Measurements from ENCODE around the gene SLC44A3. TPM values are rescaled to one million over a fixed set of nuclear protein-coding genes. Genes with fewer than 3 reads are reported as not detected.

SLC44A3 gene
- polyA plus RNA-seq, 1 of the 3 experiments (the other 2 are of a cell fraction), result 2.6 TPM

DNA sequence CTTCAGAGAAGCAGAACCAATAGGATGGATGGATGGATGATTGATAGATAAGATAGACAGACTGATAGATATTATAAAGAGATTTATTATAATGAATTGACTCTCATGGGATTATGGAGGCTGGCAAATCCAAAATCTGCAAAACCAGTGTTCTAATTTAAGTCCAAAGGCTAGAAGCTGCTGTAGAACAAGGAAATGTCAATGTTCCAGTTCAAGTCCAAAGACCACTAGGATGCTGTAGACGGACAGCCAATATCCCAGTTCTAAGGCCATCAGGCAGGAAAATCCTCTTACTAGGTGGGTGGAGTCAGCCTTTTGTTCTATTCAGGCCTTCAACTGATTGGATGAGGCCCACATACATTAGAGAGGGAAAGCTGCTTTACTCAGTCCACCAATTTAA is 4.1 kb upstream of the SLC44A3 start:
- no peak overlapping the region for H3K9ac ChIP-seq
- 0% methylated on average over 1 of the region's 1 CpG for WGBS (ENCODE audit: low lambda C conversion rate)
- H3K27ac ChIP-seq (ENCODE audit: low read depth in 2 of 2, low read length in 1 of 2), result no peak overlapping the region
- no peak overlapping the region for H2AFZ ChIP-seq (ENCODE audit: low read depth)
- CTCF ChIA-PET, result interaction anchor here (1.3 kb wide), 1 partner anchor 10 kb away, joined by 5 read pairs; no protein-coding TSS in a partner anchor
- H3K4me1 ChIP-seq (ENCODE audit: control insufficient read depth in 1 of 2, insufficient read depth in 2 of 2, low read depth in 1 of 2, low read length in 1 of 2), result peaks cover 0 to 12% of the 10 kb centered on the region in 2 experiments; a peak in 2 of 4 replicates
- H3K79me2 ChIP-seq (ENCODE audit: insufficient read depth), result no peaks in the 10 kb centered on the region
- no peaks in the 10 kb centered on the region for H4K20me1 ChIP-seq (ENCODE audit: insufficient read depth)
- DNase-seq, result no peak
- H3F3A ChIP-seq (replicated peaks; ENCODE audit: insufficient read depth), result peaks cover 12% of the 10 kb centered on the region
- H3K4me2 ChIP-seq, result no peak overlapping the region
- H3K4me3 ChIP-seq (ENCODE audit: low read depth in 2 of 2, low read length in 1 of 2), result no peak overlapping the region
- H3K9me2 ChIP-seq, result no peaks in the 10 kb centered on the region
- H3K36me3 ChIP-seq (replicated peaks in 1 of 2; ENCODE audit: control insufficient read depth in 1 of 2, insufficient read depth in 2 of 2, low read length in 1 of 2), result no peaks in the 10 kb centered on the region
- POLR2A ChIA-PET, result no interaction called here
- TF ChIP-seq IRF3 (IDR thresholded peaks at IDR 0.05; ENCODE audit: low read depth, low read length) (no peak), EP300 (IDR thresholded peaks at IDR 0.05; ENCODE audit: borderline replicate concordance in 1 of 2, low read depth in 1 of 2, low read length in 1 of 2) (no peak), EZH2phosphoT487 (IDR thresholded peaks at IDR 0.05; ENCODE audit: borderline replicate concordance, low read depth) (no peak), FOXJ3 (CRISPR knock-in tag; IDR thresholded peaks at IDR 0.05) (no peak), FOSL2 (IDR thresholded peaks at IDR 0.05; ENCODE audit: borderline replicate concordance, low read depth) (no peak), USF2 (IDR thresholded peaks at IDR 0.05; ENCODE audit: borderline replicate concordance, low read depth, low read length) (no peak), CHD2 (IDR thresholded peaks at IDR 0.05; ENCODE audit: low read length, partially characterized antibody) (no peak), ELF1 (IDR thresholded peaks at IDR 0.05) (no peak), MAX (IDR thresholded peaks at IDR 0.05; ENCODE audit: low read depth) (no peak), TEAD4 (IDR thresholded peaks at IDR 0.05; ENCODE audit: borderline replicate concordance, insufficient read depth) (no peak)
- H3K27me3 ChIP-seq (ENCODE audit: insufficient read depth), result no peaks in the 10 kb centered on the region
- no peaks in the 10 kb centered on the region; the same call in 1 of the 2 replicates for H3K9me3 ChIP-seq

GRCh38 chr1:94817712-94818111 is 2.4 kb upstream of the SLC44A3 start:
- Histone ChIP-seq H3K9me3 (no peaks in the 10 kb centered on the region; the same call in 1 of the 2 replicates), H3K9me2 (no peaks in the 10 kb centered on the region), H3K27ac (ENCODE audit: low read depth in 2 of 2, low read length in 1 of 2) (no peak overlapping the region), H3F3A (replicated peaks; ENCODE audit: insufficient read depth) (peaks cover 12% of the 10 kb centered on the region), H3K79me2 (ENCODE audit: insufficient read depth) (no peaks in the 10 kb centered on the region), H3K4me3 (ENCODE audit: low read depth in 2 of 2, low read length in 1 of 2) (no peak overlapping the region), H3K36me3 (replicated peaks in 1 of 2; ENCODE audit: control insufficient read depth in 1 of 2, insufficient read depth in 2 of 2, low read length in 1 of 2) (no peaks in the 10 kb centered on the region), H2AFZ (ENCODE audit: low read depth) (no peak overlapping the region), H4K20me1 (ENCODE audit: insufficient read depth) (no peaks in the 10 kb centered on the region), H3K27me3 (ENCODE audit: insufficient read depth) (no peaks in the 10 kb centered on the region), H3K4me1 (ENCODE audit: control insufficient read depth in 1 of 2, insufficient read depth in 2 of 2, low read depth in 1 of 2, low read length in 1 of 2) (peaks cover 0 to 22% of the 10 kb centered on the region in 2 experiments; a peak in 2 of 4 replicates), H3K9ac (no peak overlapping the region), H3K4me2 (no peak overlapping the region)
- no peak for TF ChIP-seq EZH2phosphoT487 (IDR thresholded peaks at IDR 0.05; ENCODE audit: borderline replicate concordance, low read depth)
- TF ChIP-seq, protein P1, sequence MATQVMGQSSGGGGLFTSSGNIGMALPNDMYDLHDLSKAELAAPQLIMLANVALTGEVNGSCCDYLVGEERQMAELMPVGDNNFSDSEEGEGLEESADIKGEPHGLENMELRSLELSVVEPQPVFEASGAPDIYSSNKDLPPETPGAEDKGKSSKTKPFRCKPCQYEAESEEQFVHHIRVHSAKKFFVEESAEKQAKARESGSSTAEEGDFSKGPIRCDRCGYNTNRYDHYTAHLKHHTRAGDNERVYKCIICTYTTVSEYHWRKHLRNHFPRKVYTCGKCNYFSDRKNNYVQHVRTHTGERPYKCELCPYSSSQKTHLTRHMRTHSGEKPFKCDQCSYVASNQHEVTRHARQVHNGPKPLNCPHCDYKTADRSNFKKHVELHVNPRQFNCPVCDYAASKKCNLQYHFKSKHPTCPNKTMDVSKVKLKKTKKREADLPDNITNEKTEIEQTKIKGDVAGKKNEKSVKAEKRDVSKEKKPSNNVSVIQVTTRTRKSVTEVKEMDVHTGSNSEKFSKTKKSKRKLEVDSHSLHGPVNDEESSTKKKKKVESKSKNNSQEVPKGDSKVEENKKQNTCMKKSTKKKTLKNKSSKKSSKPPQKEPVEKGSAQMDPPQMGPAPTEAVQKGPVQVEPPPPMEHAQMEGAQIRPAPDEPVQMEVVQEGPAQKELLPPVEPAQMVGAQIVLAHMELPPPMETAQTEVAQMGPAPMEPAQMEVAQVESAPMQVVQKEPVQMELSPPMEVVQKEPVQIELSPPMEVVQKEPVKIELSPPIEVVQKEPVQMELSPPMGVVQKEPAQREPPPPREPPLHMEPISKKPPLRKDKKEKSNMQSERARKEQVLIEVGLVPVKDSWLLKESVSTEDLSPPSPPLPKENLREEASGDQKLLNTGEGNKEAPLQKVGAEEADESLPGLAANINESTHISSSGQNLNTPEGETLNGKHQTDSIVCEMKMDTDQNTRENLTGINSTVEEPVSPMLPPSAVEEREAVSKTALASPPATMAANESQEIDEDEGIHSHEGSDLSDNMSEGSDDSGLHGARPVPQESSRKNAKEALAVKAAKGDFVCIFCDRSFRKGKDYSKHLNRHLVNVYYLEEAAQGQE (IDR thresholded peaks at IDR 0.05; ENCODE audit: low read depth, low read length), result no peak
- TF ChIP-seq NRF1 (IDR thresholded peaks at IDR 0.05; ENCODE audit: low read depth, low read length), result no peak
- TF ChIP-seq POLR2AphosphoS5 (IDR thresholded peaks at IDR 0.05; ENCODE audit: low read depth, low read length), result no peak
- no peak for TF ChIP-seq MEF2A (IDR thresholded peaks at IDR 0.05; ENCODE audit: borderline replicate concordance, low read depth)
- TF ChIP-seq TAF1 (IDR thresholded peaks at IDR 0.05; ENCODE audit: borderline replicate concordance, low read depth, low read length), result no peak
- TF ChIP-seq CTCF (IDR thresholded peaks at IDR 0.05), result no peak
- DNase-seq, result no peak
- ChIA-PET POLR2A (no interaction called here), CTCF (interaction anchor here (1.0 to 2.9 kb wide), 9 partner anchors 11 to 482 kb away, joined by 3 to 11 read pairs (median 5); no protein-coding TSS in a partner anchor)
- WGBS (ENCODE audit: low lambda C conversion rate), result 71% methylated on average over 2 of the region's 2 CpGs

Measured in SK-N-SH (cell line).